Measurements from ENCODE around the gene MTHFD1.
A peak's percentile ranks its signal among the peaks of the same experiment; 100 is the strongest.

The MTHFD1 gene

DNA sequence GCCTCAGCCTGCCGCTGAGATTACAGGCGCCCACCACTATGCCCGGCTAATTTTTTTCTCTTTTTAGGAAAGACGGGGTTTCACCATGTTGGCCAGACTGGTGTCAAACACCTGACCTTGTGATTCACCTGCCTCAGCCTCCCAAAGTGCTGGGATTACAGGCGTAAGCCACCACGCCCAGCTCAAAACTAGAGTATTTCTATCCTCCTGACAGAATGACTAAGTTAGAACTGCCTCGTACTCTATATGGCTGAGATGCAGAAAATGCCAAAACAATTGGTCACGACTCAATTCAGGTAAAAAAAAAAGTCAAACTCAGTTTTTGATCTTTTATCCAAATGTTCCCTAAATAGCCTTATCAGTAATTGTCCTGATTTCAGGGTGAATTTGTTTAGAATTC, 88.3 kb downstream of the MTHFD1 start:
- no peak for TF ChIP-seq ZFX (IDR thresholded peaks at IDR 0.05)
- TF ChIP-seq, protein P1, sequence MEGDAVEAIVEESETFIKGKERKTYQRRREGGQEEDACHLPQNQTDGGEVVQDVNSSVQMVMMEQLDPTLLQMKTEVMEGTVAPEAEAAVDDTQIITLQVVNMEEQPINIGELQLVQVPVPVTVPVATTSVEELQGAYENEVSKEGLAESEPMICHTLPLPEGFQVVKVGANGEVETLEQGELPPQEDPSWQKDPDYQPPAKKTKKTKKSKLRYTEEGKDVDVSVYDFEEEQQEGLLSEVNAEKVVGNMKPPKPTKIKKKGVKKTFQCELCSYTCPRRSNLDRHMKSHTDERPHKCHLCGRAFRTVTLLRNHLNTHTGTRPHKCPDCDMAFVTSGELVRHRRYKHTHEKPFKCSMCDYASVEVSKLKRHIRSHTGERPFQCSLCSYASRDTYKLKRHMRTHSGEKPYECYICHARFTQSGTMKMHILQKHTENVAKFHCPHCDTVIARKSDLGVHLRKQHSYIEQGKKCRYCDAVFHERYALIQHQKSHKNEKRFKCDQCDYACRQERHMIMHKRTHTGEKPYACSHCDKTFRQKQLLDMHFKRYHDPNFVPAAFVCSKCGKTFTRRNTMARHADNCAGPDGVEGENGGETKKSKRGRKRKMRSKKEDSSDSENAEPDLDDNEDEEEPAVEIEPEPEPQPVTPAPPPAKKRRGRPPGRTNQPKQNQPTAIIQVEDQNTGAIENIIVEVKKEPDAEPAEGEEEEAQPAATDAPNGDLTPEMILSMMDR (conservative IDR thresholded peaks at IDR 0.05) = no peak
- no peak overlapping the region for H3K27ac ChIP-seq

DNA sequence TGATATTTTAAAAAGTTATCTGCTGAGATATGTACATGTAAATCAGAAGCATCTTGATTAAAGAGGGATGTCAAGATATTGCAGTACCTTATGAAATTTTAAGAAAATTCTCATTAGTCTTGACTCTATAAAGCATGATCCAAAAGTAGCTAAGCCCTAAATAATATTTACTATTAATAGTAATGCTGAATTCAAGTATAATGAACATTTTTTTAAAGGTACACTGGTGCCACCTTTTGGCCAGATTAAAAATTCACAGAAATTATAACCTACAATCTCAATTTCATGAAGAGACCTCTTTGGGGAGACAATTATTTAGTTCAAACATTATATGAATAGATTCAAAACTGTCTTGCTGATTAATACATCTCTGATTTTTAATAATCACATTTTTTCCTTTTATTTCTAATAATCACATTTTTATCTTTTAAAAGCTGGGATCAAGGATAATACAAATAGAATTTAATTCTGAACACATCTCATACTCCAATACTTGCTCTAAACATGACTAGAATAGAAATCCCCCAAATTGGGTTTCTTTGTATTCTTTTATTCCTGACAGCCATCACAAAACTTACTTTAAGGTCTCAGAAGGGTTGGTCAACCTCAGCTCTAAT, 90.6 kb downstream of the MTHFD1 start:
- TF ChIP-seq, protein P1 (conservative IDR thresholded peaks at IDR 0.05) = peak; percentile 68
- TF ChIP-seq ZFX (IDR thresholded peaks at IDR 0.05) = no peak
- H3K27ac ChIP-seq = no peak overlapping the region

DNA sequence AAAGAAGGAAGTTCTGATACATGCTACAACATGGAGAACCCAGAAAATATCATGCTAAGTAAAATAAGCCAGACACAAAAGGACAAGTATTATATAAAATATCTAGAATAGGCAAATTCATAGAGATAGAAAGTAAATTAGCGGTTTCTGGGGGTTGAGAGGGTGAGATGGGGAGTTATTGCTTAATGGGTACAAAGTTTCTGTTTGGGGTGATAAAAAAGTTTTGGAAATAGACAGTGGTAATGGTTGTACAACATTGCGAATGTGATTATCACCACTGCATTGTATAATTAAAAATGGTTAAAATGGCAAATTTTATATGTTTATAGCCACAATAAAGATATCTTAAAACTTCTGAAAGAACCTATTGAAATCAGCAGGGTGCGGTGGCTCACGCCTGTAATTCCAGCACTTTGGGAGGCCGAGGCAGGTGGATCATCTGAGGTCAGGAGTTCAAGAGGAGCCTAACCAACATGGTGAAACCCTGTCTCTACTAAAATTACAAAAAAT, 100.5 kb downstream of the MTHFD1 start:
- no peak overlapping the region for H3K27ac ChIP-seq
- no peak for TF ChIP-seq ZFX (IDR thresholded peaks at IDR 0.05)
- TF ChIP-seq, protein P1 (conservative IDR thresholded peaks at IDR 0.05) = no peak

DNA sequence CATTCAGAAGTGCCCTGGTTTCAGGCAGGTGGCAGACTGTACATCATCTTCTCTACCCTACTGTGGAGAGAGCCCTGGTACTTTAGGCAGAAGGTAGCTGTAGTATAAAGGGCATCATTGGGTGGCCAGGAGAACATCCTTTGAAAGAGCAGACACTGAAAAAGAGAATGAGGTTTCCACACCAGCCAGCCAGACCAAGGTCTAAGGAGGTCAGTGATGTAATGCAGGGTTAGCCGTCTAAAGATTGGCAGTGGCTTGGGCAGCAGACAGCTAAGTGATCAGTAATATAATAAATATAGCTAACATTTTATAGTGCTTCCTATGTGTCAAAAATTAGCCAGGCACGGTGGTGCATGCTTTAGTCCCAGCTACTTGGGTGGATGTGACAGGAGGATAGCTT, 103.5 kb downstream of the MTHFD1 start:
- no peak overlapping the region for H3K27ac ChIP-seq
- TF ChIP-seq, protein P1 (conservative IDR thresholded peaks at IDR 0.05) = no peak
- TF ChIP-seq ZFX (IDR thresholded peaks at IDR 0.05) = no peak

DNA sequence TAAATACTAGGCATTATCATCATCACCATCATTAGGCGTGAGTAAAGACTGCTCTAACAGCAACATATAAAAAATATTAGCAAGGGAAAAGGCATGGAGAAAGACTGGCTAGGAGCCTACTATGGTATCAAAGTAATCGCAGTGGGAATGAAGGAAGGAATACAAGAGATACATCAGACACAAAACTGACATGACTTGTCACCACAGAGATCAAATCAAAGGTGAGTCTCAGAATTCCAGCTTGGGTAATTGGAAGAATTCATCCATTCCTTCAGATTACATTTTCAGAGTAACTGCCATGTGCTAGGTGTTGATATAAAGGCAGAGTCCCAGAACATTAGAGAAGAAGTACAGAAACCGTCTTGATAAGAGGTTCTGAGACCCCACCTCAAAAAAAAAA, 105.3 kb downstream of the MTHFD1 start:
- no peak overlapping the region for H3K27ac ChIP-seq
- TF ChIP-seq ZFX (IDR thresholded peaks at IDR 0.05) = no peak
- TF ChIP-seq, protein P1 (conservative IDR thresholded peaks at IDR 0.05) = no peak

DNA sequence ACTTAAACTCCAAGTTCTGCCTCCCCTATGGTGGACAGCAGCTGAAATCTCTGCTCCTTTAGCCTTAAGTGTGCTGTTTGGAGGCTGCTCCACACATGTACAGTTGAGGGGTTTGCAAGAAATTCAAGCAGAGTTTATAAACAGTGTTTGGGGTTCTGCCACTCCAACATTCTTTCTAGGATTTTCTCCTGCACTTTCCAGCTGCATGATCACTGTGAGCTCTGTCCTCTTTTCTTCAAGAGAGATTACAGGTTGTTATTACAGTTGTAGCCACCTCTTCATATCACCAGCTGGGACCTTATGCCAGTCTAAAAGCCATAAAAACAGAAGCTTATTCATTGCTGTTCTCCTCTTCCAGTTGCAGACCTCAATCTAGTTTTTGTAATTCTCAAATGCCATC, 107.1 kb downstream of the MTHFD1 start:
- no peak for TF ChIP-seq ZFX (IDR thresholded peaks at IDR 0.05)
- no peak overlapping the region for H3K27ac ChIP-seq

DNA sequence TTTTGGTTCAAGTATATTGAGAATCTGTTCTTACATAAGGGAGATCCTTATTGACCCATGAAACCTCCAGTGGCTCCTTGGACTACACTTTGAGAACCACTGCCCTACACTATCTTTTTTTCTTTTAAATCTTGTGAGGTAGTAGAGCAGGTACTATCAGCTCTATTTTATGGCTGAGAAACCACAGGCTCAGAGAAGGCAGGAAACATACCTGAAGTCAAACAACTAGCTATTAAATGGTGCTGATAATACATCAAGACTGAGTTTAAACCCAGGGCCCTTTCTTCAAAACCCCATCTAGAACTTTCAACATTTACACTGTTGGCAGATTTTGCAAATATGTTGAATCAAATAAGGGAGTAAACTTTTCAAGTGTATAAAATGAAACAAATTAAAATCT, 108.6 kb downstream of the MTHFD1 start:
- no peak for TF ChIP-seq ZFX (IDR thresholded peaks at IDR 0.05)
- TF ChIP-seq, protein P1 (conservative IDR thresholded peaks at IDR 0.05) = no peak
- H3K27ac ChIP-seq = no peak overlapping the region

DNA sequence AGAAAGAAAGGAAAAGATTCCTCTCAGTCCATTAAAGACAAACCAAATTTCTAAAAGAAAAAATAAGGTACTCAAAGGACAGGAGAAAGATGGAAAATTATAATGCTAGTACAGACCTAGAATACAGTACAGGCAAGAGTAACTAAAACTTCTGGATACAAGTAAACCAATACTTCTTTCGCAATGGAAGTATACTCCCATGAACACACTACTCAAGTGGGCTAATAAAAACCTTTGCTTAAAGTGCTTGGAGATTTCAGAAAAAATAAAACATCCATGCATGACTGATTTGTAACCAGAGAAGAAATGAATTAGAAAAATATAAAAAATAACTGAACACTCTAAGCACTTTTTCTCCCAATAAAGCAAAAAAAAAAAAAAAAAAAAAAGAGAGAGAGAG, 111.9 kb downstream of the MTHFD1 start:
- TF ChIP-seq, protein P1 (conservative IDR thresholded peaks at IDR 0.05) = no peak
- TF ChIP-seq ZFX (IDR thresholded peaks at IDR 0.05) = no peak
- H3K27ac ChIP-seq = no peak overlapping the region
